ENCODE data around the gene C1D. TPM values are rescaled to one million over a fixed set of nuclear protein-coding genes. Genes with fewer than 3 reads are reported as not detected.

C1D gene
- total and polyA plus RNA-seq, 2 donors (not counting 3 experiments of a cell fraction or from before 2014, with no cell fraction given) = 11.4 to 14.0 TPM

GRCh38 chr2:68059784-68060525 lies 2.8 kb downstream of the C1D start:
- peaks cover 8% of the 10 kb centered on the region for H4K20me1 ChIP-seq (replicated peaks; ENCODE audit: control insufficient read depth, extremely low read depth, insufficient read depth, low read length)
- no peak for FAIRE-seq
- BruUV-seq (replicated peaks) = no TSS peak
- no peaks in the 10 kb centered on the region for H3K27me3 ChIP-seq (ENCODE audit: control insufficient read depth in 2 of 2, insufficient read depth in 2 of 2, low read length in 2 of 2)
- intact Hi-C loops (cut with micrococcal nuclease) = no loop called here
- ChIA-PET POLR2A (no interaction called here), CTCF (no interaction called here)
- H3K4me1 ChIP-seq (ENCODE audit: control insufficient read depth, extremely low read depth, insufficient read depth, low read length) = peaks cover 14% of the 10 kb centered on the region
- H3K4me2 ChIP-seq (ENCODE audit: insufficient read depth, low read length) = no peak overlapping the region
- no peaks in the 10 kb centered on the region for H3K9me1 ChIP-seq (replicated peaks; ENCODE audit: control insufficient read depth, extremely low read depth, insufficient read depth, low read length)
- H3K27ac ChIP-seq (ENCODE audit: insufficient read depth, low read depth, low read length) = no peak overlapping the region
- H2AFZ ChIP-seq (ENCODE audit: low read depth, low read length) = no peak overlapping the region
- H3K4me3 ChIP-seq (replicated peaks in 1 of 3; ENCODE audit: insufficient read depth in 1 of 3, low read depth in 1 of 3, low read length in 3 of 3) = no peak overlapping the region
- H3K9ac ChIP-seq (replicated peaks; ENCODE audit: extremely low read depth, insufficient read depth, low read length) = no peak overlapping the region
- no peak for DNase-seq (ENCODE audit: low read depth, low spot score)
- no peaks in the 10 kb centered on the region for H3K36me3 ChIP-seq (ENCODE audit: control insufficient read depth in 2 of 2, extremely low read depth in 1 of 2, insufficient read depth in 2 of 2, low read length in 2 of 2)
- TF ChIP-seq MYC (IDR thresholded peaks at IDR 0.05; ENCODE audit: low read depth, low read length) = no peak
- TF ChIP-seq MAX (IDR thresholded peaks at IDR 0.05; ENCODE audit: insufficient read depth, insufficient read length) = no peak
- TF ChIP-seq JUN (IDR thresholded peaks at IDR 0.05; ENCODE audit: borderline replicate concordance, insufficient read depth, insufficient read length, low read depth) = no peak
- TF ChIP-seq, protein P1, sequence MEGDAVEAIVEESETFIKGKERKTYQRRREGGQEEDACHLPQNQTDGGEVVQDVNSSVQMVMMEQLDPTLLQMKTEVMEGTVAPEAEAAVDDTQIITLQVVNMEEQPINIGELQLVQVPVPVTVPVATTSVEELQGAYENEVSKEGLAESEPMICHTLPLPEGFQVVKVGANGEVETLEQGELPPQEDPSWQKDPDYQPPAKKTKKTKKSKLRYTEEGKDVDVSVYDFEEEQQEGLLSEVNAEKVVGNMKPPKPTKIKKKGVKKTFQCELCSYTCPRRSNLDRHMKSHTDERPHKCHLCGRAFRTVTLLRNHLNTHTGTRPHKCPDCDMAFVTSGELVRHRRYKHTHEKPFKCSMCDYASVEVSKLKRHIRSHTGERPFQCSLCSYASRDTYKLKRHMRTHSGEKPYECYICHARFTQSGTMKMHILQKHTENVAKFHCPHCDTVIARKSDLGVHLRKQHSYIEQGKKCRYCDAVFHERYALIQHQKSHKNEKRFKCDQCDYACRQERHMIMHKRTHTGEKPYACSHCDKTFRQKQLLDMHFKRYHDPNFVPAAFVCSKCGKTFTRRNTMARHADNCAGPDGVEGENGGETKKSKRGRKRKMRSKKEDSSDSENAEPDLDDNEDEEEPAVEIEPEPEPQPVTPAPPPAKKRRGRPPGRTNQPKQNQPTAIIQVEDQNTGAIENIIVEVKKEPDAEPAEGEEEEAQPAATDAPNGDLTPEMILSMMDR (IDR thresholded peaks at IDR 0.05; ENCODE audit: extremely low read depth in 1 of 2, insufficient read depth in 1 of 2, low read depth in 1 of 2, low read length in 2 of 2) = no peak
- TF ChIP-seq GATA2 (IDR thresholded peaks at IDR 0.05; ENCODE audit: insufficient read depth, insufficient read length, low read depth, low read length) = no peak
- TF ChIP-seq FOS (IDR thresholded peaks at IDR 0.05; ENCODE audit: borderline replicate concordance, insufficient read depth, low read length) = no peak
- TF ChIP-seq POLR2A (IDR thresholded peaks at IDR 0.05; ENCODE audit: low read depth, low read length) = no peak
- no peak for TF ChIP-seq EZH2 (IDR thresholded peaks at IDR 0.05; ENCODE audit: borderline replicate concordance, low read depth, low read length, severe bottlenecking)
- TF ChIP-seq POLR2AphosphoS5 (IDR thresholded peaks at IDR 0.05; ENCODE audit: insufficient read depth, low read depth, low read length) = no peak
- no peaks in the 10 kb centered on the region for H3K9me3 ChIP-seq (replicated peaks; ENCODE audit: control insufficient read depth, insufficient read depth, low read length)
- peaks cover 73% of the 10 kb centered on the region for H3K79me2 ChIP-seq (ENCODE audit: control insufficient read depth, insufficient read depth, low read length)
- dilution Hi-C loops (cut with MboI; ENCODE audit: extremely low pct_ligation_motif_present, low sequenced_read_pairs) = no loop called here
